ENCODE data around the gene GYS2.
"Not testable (repeated sequence)": the region's sequence is repeated elsewhere in the genome, so short reads cannot be mapped to it uniquely, and the experiment has no call there.

The GYS2 gene

GRCh38 chr12:21599143-21599999 lies 5.3 kb downstream of the GYS2 start:
- no peak for DNase-seq

GRCh38 chr12:21598651-21599050 lies 6.0 kb downstream of the GYS2 start:
- no peak for DNase-seq

- not testable (repeated sequence) for DNase-seq
These were observed 9.3 kb downstream of the GYS2 start for GRCh38 chr12:21595356-21595755.

- no peak for DNase-seq
These were observed 19.2 kb downstream of the GYS2 start for GRCh38 chr12:21585485-21585884.

GRCh38 chr12:21584403-21585182 lies 20.1 kb downstream of the GYS2 start:
- DNase-seq = not testable (repeated sequence)

- DNase-seq = no peak
These were observed 21.1 kb downstream of the GYS2 start for GRCh38 chr12:21583587-21583986.

GRCh38 chr12:21580748-21581516 lies 23.7 kb downstream of the GYS2 start:
- DNase-seq = no peak

- DNase-seq = no peak
These were observed 27.1 kb downstream of the GYS2 start for GRCh38 chr12:21577516-21577915.

GRCh38 chr12:21576431-21576830 lies 28.2 kb downstream of the GYS2 start:
- DNase-seq = no peak

- DNase-seq = no peak
These were observed 30.8 kb downstream of the GYS2 start for GRCh38 chr12:21573733-21574358.

GRCh38 chr12:21571046-21571445 lies 33.6 kb downstream of the GYS2 start:
- no peak for DNase-seq

GRCh38 chr12:21568115-21568514 lies 36.5 kb downstream of the GYS2 start:
- DNase-seq = no peak

GRCh38 chr12:21566907-21567394 lies 37.7 kb downstream of the GYS2 start:
- DNase-seq = no peak

- no peak for DNase-seq
These were observed 38.3 kb downstream of the GYS2 start for GRCh38 chr12:21566223-21566906.

- no peak for DNase-seq
These were observed 41.8 kb downstream of the GYS2 start for GRCh38 chr12:21562859-21563258.

- DNase-seq = no peak
These were observed 43.5 kb downstream of the GYS2 start for GRCh38 chr12:21561158-21561557.

- no peak for DNase-seq
These were observed 44.6 kb downstream of the GYS2 start for GRCh38 chr12:21559855-21560569.

GRCh38 chr12:21558100-21558679 lies 46.5 kb downstream of the GYS2 start:
- no peak for DNase-seq

GRCh38 chr12:21553329-21553675 lies 51.3 kb downstream of the GYS2 start:
- DNase-seq = no peak

GRCh38 chr12:21552635-21553328 lies 51.9 kb downstream of the GYS2 start:
- DNase-seq = no peak
